Activated T-cell treated with anti-CD3 and anti-CD28 coated beads, Interleukin-2, amount 50 U/mL, for 72 hours (primary cell): ENCODE results near the gene COL26A1. TPM values are rescaled to one million over a fixed set of nuclear protein-coding genes. Genes with fewer than 3 reads are reported as not detected.
"Not testable (repeated sequence)": the region's sequence is repeated elsewhere in the genome, so short reads cannot be mapped to it uniquely, and the experiment has no call there.

Experiments
- ATAC-seq, 2 donors: fragments of 150-1000 bp; cut with Tn5 transposase; replicated peaks in 1 of 2; 2 replicates each; pipeline ENCODE4 v1.10.0; 2021; ENCODE audit warnings: moderate library complexity in 2 of 2, mild to moderate bottlenecking in 1 of 2
- DNase-seq, 2 donors: peaks; one replicate each; pipeline ENCODE4 v3.0.0; 2021 to 2022; ENCODE audit warnings: mixed read lengths in 1 of 2
- H3K27ac Mint-ChIP-seq: one replicate; pipeline ENCODE4 v1.8.0; 2022; ENCODE audit warnings: mild to moderate bottlenecking, moderate library complexity, mixed read lengths
- H3K27me3 Mint-ChIP-seq: one replicate; pipeline ENCODE4 v1.8.0; 2022; ENCODE audit warnings: low read depth, mixed read lengths
- H3K36me3 Mint-ChIP-seq, 2 donors: one replicate each; pipeline ENCODE4 v1.8.0; 2022; ENCODE audit warnings: mixed read lengths in 2 of 2, mild to moderate bottlenecking in 1 of 2; ENCODE audit not compliant: insufficient read depth in 2 of 2
- H3K4me1 Mint-ChIP-seq: one replicate; pipeline ENCODE4 v1.8.0; 2022; ENCODE audit warnings: low read depth, mixed read lengths
- H3K4me3 Mint-ChIP-seq, 2 donors: one replicate each; pipeline ENCODE4 v1.8.0; 2022; ENCODE audit warnings: mild to moderate bottlenecking in 2 of 2, mixed read lengths in 2 of 2, moderate library complexity in 2 of 2
- H3K9me3 Mint-ChIP-seq, 2 donors: one replicate each; pipeline ENCODE4 v1.8.0; 2022; ENCODE audit warnings: mixed read lengths in 2 of 2
- total RNA-seq, 2 donors: library from RNA; stranded (reverse); gene quantifications; one replicate each; pipeline ENCODE4 v1.2.3, GENCODE V29; 2022

COL26A1 gene
- total RNA-seq, result under 1 TPM in 1 of 2 donors, not detected in 1; 0.22 TPM

DNA sequence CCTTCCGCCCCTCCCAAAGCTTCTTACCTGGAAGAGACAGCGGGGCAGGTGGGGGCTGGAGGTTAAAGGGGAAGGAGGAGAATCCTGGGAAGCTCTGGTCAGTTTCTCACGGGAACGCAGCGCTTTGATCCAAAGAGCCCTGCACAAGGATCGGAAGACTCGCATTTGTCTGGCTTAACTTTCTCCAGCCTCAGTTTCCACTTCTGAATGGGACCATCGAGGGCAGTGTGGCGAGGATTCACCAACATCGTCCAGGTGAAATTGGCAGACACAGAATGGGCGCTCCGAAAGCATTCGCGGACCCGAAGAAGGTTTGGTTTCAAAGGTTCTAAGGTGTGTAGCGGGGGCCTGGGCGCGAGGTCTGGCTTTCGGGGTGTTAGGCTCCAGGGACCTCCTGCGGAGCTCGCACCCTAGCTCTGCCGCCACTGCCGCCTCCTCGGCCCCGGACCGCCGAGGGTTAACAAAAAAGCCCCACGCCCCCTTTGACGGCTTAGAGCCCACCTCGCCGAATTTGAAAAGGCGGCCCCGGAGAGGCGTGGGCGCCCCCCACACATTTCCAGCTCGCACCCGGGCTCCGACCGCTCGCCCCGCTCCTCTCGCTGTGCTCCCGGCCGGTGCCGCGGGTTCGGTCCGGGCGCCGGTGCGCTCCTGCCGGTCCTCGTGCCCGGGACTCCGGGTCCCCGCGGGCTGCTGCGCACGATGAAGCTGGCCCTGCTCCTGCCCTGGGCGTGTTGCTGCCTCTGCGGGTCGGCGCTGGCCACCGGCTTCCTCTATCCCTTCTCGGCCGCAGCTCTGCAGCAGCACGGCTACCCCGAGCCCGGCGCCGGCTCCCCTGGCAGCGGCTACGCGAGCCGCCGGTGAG lies at the start of gene COL26A1:
Gene COL26A1 (plus strand): TSS at position 542 of the 862 bp plus-strand sequence. CDS start 158 bp downstream, at position 700.
- Mint-ChIP-seq H3K27ac (no peak within 1 kb of the TSS), H3K9me3 (no peaks in the 10 kb centered on the region), H3K27me3 (peaks cover 21% of the 10 kb centered on the region), H3K4me3 (peak within 1 kb of the TSS; percentile 44 to 61), H3K36me3 (no peaks in the 10 kb centered on the region), H3K4me1 (peaks cover 18% of the 10 kb centered on the region)
- ATAC-seq, result peak; percentile 35 to 41
- DNase-seq, result peak; percentile 27 to 33

DNA sequence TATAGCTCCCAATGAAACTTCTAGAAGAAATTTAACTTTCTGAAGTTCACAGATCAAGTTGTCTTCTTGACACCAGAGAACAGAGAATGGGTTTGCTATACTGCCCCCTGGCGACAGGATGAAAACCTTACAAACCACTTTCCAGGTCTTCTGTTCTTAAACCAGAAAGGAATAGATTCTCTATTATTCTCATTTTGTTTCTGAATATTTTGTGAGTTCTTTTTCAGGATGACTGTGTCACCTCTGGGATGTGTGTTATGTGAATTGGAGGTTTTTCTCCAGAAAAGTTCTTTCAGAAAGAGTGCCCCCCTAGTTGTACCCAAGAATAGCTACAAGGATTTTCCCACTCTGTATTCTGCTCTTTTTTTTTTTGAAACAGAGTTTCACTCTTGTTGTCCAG lies 47.3 kb upstream of the COL26A1 start:
- no peak for ATAC-seq

DNA sequence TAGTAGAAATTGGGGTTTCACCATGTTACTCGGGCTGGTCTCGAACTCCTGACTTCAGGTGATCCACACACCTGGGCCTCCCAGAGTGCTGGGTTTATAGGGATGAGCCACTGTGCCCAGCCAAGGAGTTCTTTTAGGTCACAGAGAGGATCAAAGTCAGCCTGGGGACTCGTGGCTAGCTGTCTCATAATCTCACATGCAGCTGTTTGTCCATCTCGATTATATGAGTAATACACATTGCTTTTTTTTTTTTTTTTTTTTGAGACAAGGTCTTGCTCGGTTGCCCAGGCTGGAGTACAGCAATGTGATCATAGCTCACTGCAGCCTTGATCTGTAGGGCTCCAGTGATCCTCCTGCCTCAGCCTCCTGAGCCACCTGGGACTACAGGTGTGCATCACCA lies 43.3 kb upstream of the COL26A1 start:
- Mint-ChIP-seq H3K36me3 (no peaks in the 10 kb centered on the region), H3K4me1 (peaks cover 15% of the 10 kb centered on the region), H3K4me3 (no peak overlapping the region), H3K27me3 (no peaks in the 10 kb centered on the region), H3K9me3 (no peaks in the 10 kb centered on the region), H3K27ac (no peak overlapping the region)
- no peak for ATAC-seq
- DNase-seq, result no peak

More for the DNA sequence above, 47.3 kb upstream of the COL26A1 start:
- Mint-ChIP-seq H3K9me3 (peaks cover 0 to 3% of the 10 kb centered on the region in 2 donors), H3K36me3 (peaks cover 3 to 9% of the 10 kb centered on the region in 2 donors), H3K27ac (no peak overlapping the region), H3K4me3 (no peak overlapping the region), H3K4me1 (peaks cover 2% of the 10 kb centered on the region), H3K27me3 (no peaks in the 10 kb centered on the region)
- DNase-seq, result peak; percentile 57 to 58

DNA sequence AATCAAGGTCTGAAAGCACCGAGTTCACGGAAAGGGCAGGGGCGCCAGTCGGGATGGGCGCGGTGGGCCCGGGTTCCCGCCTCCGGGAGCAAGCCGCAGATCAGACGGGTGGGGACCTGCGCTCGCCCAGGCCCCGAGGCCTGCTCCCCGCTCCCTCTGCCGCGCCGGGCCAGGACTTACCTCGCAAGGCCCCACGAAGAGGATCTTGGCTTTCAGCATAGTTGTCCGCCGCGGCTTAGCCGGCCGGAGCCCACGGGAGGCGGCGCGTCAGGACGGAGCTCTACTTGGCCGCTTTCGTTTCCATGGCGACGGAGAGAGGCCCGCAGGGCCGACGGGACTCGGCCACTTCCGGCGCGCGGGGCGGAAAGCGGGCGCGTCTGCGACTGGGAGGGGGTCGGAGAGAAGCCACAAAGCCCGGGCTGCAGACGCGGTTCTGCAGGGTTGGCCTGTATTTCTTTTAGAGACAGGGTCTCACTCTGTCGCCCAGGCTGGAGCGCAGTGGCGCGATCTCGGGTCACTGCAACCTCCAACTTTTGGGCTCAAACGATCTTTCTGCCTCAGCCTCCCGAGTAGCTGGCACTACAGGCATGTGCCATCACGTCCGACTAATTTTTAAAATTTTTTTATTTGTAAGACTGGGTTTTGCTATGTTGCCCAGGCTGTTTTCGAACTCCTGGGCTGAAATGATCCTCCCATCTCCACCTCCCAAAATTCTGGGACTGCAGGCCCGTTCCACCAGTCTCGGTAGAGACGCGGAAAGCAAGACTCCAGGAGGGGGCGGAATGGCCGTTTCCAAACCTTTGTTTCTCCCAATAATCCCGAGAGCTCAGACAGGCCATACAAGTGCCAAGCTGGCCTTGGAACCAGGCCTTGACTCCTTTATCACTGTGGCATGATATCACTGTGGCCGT lies 40.9 kb upstream of the COL26A1 start, which contains the start of gene IFT22:
Gene IFT22 (minus strand): TSS at position 322 of the 911 bp plus-strand sequence. CDS start 103 bp downstream, at position 219.
- no peaks in the 10 kb centered on the region for H3K9me3 Mint-ChIP-seq
- peak; percentile 91 to 92 for DNase-seq
- ATAC-seq, result peak; percentile 98 to 99
- H3K4me3 Mint-ChIP-seq, result peak within 1 kb of the TSS; percentile 89 to 91
- peaks cover 15% of the 10 kb centered on the region for H3K4me1 Mint-ChIP-seq
- H3K36me3 Mint-ChIP-seq, result no peaks in the 10 kb centered on the region
- peak within 1 kb of the TSS; percentile 85 for H3K27ac Mint-ChIP-seq
- H3K27me3 Mint-ChIP-seq, result no peaks in the 10 kb centered on the region

DNA sequence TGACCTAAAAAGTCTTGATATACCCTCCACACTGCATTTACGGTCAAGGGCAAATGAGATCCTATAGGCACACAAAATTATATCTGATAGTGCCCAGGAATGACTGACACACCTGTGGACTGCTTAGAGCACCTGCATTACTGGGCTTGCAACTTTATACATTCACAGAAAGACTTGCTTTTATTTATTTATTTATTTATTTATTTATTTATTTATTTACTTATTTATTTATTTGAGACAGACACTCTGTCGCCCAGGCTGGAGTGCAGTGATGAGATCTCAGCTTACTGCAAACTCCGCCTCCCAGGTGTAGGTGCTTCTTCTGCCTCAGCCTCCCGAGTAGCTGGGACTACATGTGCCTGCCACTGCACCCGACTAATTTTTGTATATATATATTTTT lies 34.5 kb upstream of the COL26A1 start:
- H3K36me3 Mint-ChIP-seq, result no peaks in the 10 kb centered on the region
- no peaks in the 10 kb centered on the region for H3K9me3 Mint-ChIP-seq
- no peak overlapping the region for H3K4me3 Mint-ChIP-seq
- no peaks in the 10 kb centered on the region for H3K27me3 Mint-ChIP-seq
- no peaks in the 10 kb centered on the region for H3K4me1 Mint-ChIP-seq
- no peak for ATAC-seq
- no peak overlapping the region for H3K27ac Mint-ChIP-seq
- no peak for DNase-seq

DNA sequence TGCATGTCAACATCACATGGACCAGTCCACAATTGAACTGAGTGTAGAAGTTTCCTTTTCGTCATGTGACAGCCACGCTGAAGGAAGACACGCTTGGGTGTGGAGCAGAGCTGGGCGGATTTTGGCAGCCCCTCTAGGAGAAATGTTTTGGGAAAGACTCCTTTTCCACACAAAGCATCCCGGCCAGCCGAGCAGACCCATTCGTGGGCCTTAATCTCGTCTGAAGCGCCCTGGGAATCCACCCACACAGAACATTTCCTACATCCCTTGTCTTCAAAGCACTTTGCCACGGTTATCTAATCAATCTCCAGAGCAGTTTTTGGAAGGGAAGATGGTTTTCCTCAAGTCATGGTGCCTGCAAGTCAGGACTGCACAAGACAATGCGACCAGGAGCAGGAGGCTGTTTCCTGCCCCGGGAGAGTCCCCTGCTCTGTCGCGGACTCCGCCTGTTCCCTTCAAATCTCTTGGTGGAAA lies 32.6 kb upstream of the COL26A1 start:
- Mint-ChIP-seq H3K9me3 (no peaks in the 10 kb centered on the region), H3K36me3 (no peaks in the 10 kb centered on the region), H3K4me3 (no peak overlapping the region), H3K4me1 (no peaks in the 10 kb centered on the region), H3K27me3 (no peaks in the 10 kb centered on the region), H3K27ac (no peak overlapping the region)
- ATAC-seq (no peak), DNase-seq (no peak)

DNA sequence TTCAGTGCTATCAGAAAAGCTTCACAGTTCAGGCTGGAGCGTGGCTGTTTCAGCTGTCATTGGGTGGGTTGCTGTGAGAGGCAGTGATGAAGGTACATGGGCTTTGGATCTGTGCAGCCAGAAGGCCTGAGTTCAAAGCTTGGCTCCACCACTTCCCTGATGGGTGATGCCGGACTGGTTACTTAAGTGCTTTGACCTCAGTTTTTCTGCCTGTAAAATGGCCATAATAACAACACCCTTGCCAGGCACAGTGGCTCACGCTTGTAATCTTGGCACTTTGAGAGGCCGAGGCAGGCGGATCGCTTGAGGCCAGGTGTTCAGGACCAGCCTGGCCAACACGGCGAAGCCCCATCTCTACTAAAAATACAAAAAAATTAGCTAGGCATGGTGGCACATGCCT lies 30.6 kb upstream of the COL26A1 start:
- DNase-seq (no peak), ATAC-seq (no peak)
- no peaks in the 10 kb centered on the region for H3K4me1 Mint-ChIP-seq
- H3K36me3 Mint-ChIP-seq, result no peaks in the 10 kb centered on the region
- H3K27ac Mint-ChIP-seq, result no peak overlapping the region
- H3K4me3 Mint-ChIP-seq, result no peak overlapping the region
- no peaks in the 10 kb centered on the region for H3K27me3 Mint-ChIP-seq
- H3K9me3 Mint-ChIP-seq, result no peaks in the 10 kb centered on the region

DNA sequence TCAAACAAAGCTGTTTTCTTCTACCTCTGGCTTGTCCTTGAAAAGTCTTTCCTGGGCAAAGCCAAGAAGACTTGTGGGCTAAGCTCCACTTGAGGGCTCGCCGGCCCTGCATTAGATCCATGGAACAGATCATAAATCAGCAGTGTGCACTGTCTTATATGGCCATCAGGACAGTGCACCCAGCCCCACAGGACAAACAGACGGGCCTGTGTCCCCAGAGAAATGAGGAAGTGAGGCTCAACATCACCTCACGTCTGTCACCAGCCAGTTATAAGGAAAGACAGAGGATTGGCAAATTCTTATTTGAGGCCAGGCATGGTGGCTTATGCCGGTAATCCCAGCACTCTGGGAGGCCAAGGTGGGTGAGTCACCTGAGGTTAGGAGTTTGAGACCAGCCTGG lies 28.8 kb upstream of the COL26A1 start:
- Mint-ChIP-seq H3K36me3 (no peaks in the 10 kb centered on the region), H3K27me3 (no peaks in the 10 kb centered on the region), H3K9me3 (no peaks in the 10 kb centered on the region), H3K27ac (no peak overlapping the region), H3K4me3 (no peak overlapping the region), H3K4me1 (no peaks in the 10 kb centered on the region)
- DNase-seq (no peak), ATAC-seq (no peak)

DNA sequence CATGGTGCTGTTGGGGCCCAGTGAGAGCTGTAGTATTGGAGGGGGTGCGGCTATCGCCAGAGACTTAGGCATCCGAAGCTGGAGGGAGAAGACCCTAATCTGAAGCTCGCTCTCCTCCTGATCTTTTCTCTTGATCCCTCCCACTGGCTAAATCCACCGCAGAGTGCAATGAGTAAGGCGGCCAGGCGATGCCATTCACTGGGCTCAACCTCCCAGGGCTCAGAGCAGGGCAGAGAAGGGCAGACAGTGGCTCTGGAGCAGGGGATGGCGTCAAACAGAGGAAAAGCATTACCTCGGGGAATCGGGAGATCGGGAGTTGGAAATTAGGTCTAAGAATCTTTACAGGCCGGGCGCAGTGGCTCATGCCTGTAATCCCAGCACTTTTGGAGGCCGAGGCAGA lies 22.3 kb upstream of the COL26A1 start:
- Mint-ChIP-seq H3K27me3 (no peaks in the 10 kb centered on the region), H3K27ac (no peak overlapping the region), H3K4me3 (no peak overlapping the region), H3K4me1 (no peaks in the 10 kb centered on the region), H3K36me3 (no peaks in the 10 kb centered on the region), H3K9me3 (no peaks in the 10 kb centered on the region)
- DNase-seq, result no peak
- no peak for ATAC-seq

DNA sequence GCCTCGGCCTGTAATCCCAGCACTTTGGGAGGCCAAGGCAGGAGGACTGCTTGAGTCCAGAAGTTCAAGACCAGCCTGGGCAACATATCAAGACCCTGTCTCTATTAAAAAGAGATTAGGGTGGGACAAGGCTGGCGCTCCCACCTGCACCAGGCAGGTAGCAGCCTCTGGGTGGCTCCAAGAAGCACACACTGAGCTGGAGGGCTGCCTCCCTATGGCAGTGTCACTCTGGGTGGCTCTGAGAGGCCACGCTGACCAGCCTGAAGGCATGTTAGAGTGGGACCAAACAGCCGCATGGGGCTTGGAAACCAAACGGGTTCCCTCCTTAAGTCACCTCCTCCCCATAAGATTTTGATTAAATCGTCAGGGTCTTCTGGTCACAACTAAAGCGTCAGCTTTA lies 19.8 kb upstream of the COL26A1 start:
- DNase-seq (no peak), ATAC-seq (no peak)
- H3K27me3 Mint-ChIP-seq, result no peaks in the 10 kb centered on the region
- H3K27ac Mint-ChIP-seq, result no peak overlapping the region
- no peaks in the 10 kb centered on the region for H3K36me3 Mint-ChIP-seq
- no peaks in the 10 kb centered on the region for H3K9me3 Mint-ChIP-seq
- H3K4me1 Mint-ChIP-seq, result no peaks in the 10 kb centered on the region
- H3K4me3 Mint-ChIP-seq, result no peak overlapping the region

DNA sequence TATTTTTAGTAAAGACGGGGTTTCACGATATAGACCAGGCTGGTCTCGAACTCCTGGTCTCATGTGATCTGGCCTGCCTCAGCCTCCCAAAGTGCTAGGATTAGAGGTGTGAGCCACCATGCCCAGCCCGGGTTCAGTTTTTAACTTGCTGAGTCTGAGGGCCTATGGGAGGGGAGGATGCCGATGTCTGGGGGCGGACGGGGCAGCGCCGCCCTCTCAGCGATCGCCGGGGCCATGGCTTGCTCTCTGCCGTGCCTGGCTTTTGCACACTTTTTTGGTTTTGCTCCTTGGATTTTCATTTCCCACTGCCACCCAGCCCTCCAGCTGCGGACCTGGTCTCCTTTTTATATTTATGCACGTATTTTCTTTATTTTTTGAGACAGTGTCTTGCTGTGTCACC lies 15.2 kb upstream of the COL26A1 start:
- H3K4me1 Mint-ChIP-seq, result peaks cover 11% of the 10 kb centered on the region
- no peak for DNase-seq
- H3K27me3 Mint-ChIP-seq, result peaks cover 11% of the 10 kb centered on the region
- ATAC-seq, result no peak
- no peak overlapping the region for H3K4me3 Mint-ChIP-seq
- no peak overlapping the region for H3K27ac Mint-ChIP-seq
- H3K9me3 Mint-ChIP-seq, result no peaks in the 10 kb centered on the region
- no peaks in the 10 kb centered on the region for H3K36me3 Mint-ChIP-seq

DNA sequence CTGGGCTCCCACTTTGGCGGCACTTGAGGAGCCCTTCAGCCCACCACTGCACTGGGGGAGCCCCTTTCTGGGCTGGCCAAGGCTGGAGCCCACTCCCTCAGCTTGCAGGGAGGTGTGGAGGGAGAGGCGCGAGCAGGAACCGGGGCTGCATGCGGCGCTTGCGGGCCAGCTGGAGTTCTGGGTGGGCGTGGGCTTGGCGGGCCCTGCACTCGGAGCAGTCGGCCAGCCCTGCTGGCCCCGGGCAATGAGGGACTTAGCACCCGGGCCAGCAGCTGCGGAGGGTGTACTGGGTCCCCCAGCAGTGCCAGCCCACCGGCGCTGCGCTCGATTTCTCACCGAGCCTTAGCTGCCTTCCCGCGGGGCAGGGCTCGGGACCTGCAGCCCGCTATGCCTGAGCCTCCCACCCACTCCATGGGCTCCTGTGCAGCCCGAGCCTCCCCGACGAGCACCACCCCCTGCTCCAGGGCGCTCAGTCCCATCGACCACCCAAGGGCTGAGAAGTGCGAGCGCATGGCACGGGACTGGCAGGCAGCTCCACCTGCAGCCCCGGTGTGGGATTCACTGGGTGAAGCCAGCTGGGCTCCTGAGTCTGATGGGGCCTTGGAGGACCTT lies 14.1 kb upstream of the COL26A1 start:
- not testable (repeated sequence) for DNase-seq, H3K27ac Mint-ChIP-seq, H3K36me3 Mint-ChIP-seq, ATAC-seq, H3K4me3 Mint-ChIP-seq, H3K9me3 Mint-ChIP-seq
- peaks cover 18% of the 10 kb centered on the region for H3K4me1 Mint-ChIP-seq
- H3K27me3 Mint-ChIP-seq, result peaks cover 11% of the 10 kb centered on the region
